ENCODE measurements around the gene ZNF512B.

- TF ChIP-seq GATA3 (IDR thresholded peaks at IDR 0.05; ENCODE audit: low read depth, low read length): no peak
- TF ChIP-seq GATA2 (IDR thresholded peaks at IDR 0.05; ENCODE audit: low read depth, low read length): no peak
These were observed 58.6 kb downstream of the ZNF512B start for GRCh38 chr20:63911176-63911575.

Data from SH-SY5Y (cell line).